ENCODE measurements around the gene SERP2.

The SERP2 gene

GRCh38 chr13:44413095-44413494 is 39.5 kb downstream of the SERP2 start:
- DNase-seq (ENCODE audit: low read depth): no peak

DNA sequence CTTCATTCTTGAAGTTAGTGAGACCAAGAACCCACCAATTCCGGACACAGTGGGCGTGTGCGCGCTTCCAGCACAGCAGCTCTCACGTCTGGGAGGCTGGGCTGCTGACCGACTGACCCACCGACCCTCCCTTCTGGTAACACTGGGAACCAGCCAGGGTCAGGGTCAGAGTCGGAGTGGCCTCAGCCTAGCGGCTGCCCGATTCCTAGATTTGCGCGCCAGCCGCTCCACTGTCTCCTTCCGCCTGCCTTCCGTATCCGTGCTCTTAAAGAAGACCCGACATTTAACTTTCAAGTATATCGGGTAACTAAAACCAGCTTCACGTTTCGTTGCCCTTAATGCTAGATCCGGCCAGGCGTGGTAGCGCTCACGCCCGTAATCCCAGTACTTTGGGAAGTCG is 41.1 kb downstream of the SERP2 start:
- no peak for DNase-seq (ENCODE audit: low read depth)

- no peak for DNase-seq (ENCODE audit: low read depth)
Measured at GRCh38 chr13:44415815-44416214, 42.2 kb downstream of the SERP2 start.

GRCh38 chr13:44416301-44416700 is 42.7 kb downstream of the SERP2 start:
- DNase-seq (ENCODE audit: low read depth): no peak

- DNase-seq (ENCODE audit: low read depth): no peak
Measured at GRCh38 chr13:44416744-44417143, 43.1 kb downstream of the SERP2 start.

GRCh38 chr13:44417446-44417845 is 43.8 kb downstream of the SERP2 start:
- no peak for DNase-seq (ENCODE audit: low read depth)

DNA sequence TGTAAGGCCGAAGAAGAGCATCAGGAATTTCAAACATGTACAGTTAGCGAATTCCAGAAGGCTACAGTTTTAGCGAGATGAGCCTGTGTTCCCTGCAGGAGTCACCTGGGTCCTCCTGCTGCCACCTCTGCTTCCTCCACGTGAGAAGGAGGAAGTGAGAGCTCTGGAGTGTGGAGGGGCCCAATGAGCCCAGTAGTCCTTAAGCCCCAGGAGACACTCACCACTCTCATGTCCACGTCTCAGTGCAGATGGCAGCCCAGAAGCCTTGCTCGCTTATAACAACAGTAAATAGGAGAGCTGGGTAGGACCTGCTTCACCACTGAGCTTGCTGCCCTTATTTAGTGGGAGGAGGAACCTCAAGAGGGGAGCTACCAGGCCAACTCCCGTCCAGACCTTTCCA is 44.3 kb downstream of the SERP2 start:
- DNase-seq (ENCODE audit: low read depth): no peak

DNA sequence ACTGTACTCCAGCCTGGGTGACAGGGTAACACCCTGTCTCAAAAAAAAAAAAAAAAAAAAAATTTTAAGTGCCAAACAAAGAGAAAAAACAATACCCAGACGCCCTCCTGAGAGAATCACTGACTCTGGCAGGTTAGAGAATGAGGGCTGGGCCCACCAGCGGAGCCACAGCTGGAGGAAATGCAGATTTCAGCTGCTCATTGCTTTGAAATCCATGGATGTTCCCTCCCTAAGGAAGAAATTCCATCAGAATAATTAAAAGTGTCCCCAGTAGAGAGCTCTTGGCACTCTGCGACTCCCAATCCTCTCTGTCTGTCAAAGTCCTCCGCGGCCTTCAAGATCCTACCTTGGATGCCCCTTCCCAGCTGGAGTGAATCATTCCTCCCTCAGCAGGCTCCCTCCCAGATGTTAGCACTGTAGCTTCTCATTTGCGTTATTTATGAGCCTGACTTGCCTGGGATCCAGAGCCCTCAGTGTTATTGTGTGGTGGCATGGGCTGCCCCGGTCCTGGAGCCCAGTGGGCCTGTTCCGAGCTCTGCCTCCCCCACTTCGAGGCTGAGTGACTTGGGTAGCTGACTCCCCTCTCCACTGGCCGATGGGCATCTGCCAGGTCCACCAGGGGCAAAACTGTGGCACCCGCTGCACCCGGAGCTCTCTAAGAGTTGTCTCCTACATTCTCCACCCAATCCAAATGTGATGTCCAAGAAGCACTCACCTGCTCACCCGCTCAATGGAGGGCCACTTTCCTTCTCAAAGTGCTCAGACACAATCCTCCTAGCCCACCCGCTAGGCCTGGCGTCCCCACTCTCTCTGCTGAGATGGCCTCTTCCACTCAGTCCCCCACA is 47.0 kb downstream of the SERP2 start:
- no peak for DNase-seq (ENCODE audit: low read depth)

- DNase-seq (ENCODE audit: low read depth): no peak
Measured at GRCh38 chr13:44421853-44422525, 48.4 kb downstream of the SERP2 start.

DNA sequence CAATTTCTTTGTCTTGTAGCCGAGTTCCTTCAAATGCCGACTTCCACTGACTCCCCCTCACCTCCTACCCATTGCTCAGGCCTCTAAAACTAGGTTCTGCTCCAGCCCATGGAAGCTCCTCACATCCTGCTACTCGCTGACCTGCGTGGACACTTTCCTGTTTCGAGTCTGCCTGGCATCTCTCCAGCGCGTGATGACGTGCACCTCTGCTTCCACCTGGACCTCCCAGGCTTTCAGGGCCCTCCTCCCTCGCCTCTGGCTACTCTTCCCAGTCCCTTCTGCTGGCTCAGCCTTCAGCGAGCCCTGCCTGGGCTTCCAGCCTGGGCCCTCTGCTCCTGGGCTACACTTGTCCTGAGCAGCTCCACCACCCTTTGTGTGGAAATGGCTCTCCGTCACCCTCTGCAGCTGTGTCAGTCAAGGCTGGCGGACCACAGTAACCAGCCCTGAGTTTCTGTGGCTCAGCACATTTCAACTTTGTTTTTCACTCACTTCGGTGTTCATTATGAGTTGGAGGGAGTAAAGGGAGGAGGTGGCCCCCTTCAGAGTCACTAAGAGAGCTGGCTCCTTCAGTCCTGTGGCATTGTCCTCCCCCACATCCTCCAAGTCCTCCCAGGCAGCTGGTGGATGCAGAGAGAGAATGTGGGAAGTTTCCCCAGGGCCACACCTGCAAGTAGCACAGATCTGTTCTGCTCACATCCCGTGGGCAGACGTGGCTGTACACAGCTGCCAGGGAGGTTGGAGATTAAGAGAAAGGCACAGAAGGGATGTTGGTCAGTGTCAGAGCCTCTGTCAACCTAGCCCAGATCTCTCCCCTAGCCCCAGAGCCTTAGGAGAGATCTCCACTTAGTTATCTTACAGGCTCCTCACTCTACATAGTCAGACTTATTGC is 49.4 kb downstream of the SERP2 start:
- DNase-seq (ENCODE audit: low read depth): no peak

DNA sequence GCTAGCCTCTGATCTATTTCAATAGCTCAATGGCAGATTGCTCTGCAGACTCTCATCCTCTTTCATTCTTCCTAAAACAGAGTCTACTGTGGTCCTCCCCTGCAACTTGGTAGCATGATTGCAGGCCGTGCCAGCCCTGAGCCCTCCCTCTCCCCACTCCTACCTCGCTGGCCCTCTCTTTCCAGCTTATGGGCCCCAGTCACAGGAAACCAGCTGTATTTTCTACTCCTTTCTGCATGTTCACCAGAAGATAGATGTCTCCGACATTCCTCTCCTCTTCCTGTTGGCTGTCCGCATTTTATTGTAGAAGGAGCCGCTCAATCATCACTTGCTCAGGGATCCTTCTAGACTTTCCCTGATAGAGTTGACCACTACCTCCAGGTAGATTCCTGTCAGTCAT is 50.2 kb downstream of the SERP2 start:
- DNase-seq (ENCODE audit: low read depth): no peak

DNA sequence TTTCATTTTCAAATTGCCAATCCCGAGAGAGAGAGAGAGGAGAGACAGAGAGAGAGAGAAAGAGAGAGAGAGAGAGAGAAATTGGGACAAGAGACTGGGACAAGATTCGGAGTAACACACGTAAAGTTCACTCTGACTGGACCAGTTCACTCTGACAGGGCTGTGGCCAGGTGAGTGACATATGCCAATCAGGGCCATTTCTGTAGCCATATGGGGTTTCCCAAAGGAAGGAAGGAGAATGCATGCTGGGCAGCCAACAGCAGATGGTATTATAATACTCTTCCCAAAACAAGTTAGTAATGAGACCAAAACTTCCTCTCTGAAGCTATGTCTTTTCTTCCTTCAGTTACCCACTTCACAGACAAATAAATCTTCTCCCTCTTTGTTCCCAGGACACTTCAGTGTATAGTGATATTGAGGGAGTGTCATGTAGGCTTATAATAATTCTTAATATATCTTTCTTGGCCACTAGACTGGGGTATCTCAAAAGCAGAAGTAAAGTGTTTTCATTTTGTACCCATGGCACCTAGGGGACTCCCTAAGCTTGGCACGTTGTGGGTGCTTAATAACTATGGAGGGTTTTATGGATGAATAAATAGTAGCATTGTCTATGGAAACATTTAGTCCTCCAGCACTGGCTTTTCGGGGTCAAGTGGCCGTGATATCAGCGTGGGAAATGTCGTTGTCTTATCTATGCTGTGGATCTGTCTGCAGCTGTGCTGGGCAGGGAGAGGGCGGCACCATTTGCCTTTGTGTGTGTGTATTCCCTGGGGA is 51.6 kb downstream of the SERP2 start:
- DNase-seq (ENCODE audit: low read depth): no peak

- DNase-seq (ENCODE audit: low read depth): no peak
Measured at GRCh38 chr13:44425815-44426078, 52.1 kb downstream of the SERP2 start.

- DNase-seq (ENCODE audit: low read depth): no peak
Measured at GRCh38 chr13:44426461-44426860, 52.8 kb downstream of the SERP2 start.

DNA sequence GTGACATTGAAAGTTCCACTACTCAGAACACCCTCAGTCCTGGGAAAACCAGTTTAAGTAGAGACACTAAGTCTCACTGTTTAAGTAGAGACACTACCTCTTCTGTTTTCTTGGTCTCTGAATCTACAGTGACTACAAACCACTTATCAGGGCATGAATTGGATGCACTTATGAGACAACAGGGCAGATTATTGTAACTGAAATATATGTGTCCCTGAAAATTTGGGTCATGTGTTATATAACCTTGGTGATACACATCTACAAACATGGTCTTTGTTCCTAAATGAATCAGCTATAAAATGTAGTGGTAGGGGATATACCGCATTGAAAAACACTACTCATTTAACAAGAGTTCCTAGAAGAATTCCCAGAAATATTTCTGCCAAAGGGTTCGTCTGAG is 55.7 kb downstream of the SERP2 start:
- no peak for DNase-seq (ENCODE audit: low read depth)

DNA sequence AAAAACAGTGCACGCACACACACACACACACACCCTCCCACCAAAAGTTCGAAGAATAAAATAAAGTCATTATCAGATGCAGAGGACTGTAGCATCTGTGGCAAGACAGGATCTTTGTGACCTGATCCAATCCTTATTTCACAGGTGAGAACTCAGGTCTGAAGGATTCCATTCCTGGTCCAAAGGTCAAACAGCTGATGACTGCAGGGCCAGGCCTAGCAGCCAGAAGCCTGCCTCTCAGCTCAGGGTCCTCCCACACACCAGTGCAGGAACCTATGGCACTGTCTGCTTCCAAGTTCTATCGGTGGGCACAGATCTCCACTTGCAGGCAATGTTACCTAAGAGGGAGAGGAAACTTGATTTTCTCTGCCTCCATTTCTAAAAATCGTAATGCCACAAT is 57.5 kb downstream of the SERP2 start:
- DNase-seq (ENCODE audit: low read depth): no peak

- DNase-seq (ENCODE audit: low read depth): no peak
Measured at GRCh38 chr13:44432650-44433049, 59.0 kb downstream of the SERP2 start.

GRCh38 chr13:44433863-44434765 is 60.5 kb downstream of the SERP2 start:
- DNase-seq (ENCODE audit: low read depth): no peak

DNA sequence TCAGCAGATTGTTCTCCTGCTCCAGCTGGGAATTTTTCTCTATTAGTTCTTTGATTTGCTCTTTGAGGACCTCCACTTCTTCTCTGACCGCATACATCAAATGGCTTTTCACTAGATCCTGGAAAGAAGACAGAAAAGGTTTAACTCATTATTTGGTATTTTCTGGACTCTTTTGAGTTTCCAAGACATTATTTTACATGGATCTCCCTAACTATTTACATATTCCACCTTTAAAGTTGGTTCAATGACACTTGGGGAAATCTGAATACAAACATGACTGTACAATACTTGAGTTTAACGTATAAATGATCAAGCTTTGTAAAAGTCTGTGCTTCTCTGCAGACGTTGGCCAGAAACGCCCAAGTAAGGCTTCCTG is 61.1 kb downstream of the SERP2 start:
- DNase-seq (ENCODE audit: low read depth): no peak

- DNase-seq (ENCODE audit: low read depth): peak; percentile 62
Measured at GRCh38 chr13:44435142-44435918, 61.7 kb downstream of the SERP2 start.
